ENCODE results near the gene ERF. TPM values are rescaled to one million over a fixed set of nuclear protein-coding genes. Genes with fewer than 3 reads are reported as not detected.

ERF gene
- total RNA-seq, 6 experiments from 2014 or later = 15.4 to 35.7 (median 30.5) TPM

GRCh38 chr19:42291435-42291810, 36.5 kb upstream of the ERF start:
- Histone ChIP-seq H3K27me3 (no peaks in the 10 kb centered on the region), H3K27ac (no peak overlapping the region), H3K9me3 (no peaks in the 10 kb centered on the region), H3K36me3 (peaks cover 0 to 67% (median 36%) of the 10 kb centered on the region in 4 donors), H3K4me1 (no peaks in the 10 kb centered on the region), H3K4me3 (no peak overlapping the region)
- DNase-seq (peak in 1 of 3 donors; percentile 39), ATAC-seq (no peak)
- TF ChIP-seq POLR2A (IDR thresholded peaks at IDR 0.05) (no peak), CTCF (IDR thresholded peaks at IDR 0.05) (no peak)
- 64% methylated on average over 6 of the region's 9 CpGs for WGBS (ENCODE audit: insufficient coverage, low coverage, low lambda C conversion rate, missing lambda C conversion rate)
- intact Hi-C loops (cut with DNase I) = loop anchor here in 1 of 2 donors (10.0 kb wide), 1 partner anchor 47 kb away; the partner anchor contains the start of gene GSK3A

DNA sequence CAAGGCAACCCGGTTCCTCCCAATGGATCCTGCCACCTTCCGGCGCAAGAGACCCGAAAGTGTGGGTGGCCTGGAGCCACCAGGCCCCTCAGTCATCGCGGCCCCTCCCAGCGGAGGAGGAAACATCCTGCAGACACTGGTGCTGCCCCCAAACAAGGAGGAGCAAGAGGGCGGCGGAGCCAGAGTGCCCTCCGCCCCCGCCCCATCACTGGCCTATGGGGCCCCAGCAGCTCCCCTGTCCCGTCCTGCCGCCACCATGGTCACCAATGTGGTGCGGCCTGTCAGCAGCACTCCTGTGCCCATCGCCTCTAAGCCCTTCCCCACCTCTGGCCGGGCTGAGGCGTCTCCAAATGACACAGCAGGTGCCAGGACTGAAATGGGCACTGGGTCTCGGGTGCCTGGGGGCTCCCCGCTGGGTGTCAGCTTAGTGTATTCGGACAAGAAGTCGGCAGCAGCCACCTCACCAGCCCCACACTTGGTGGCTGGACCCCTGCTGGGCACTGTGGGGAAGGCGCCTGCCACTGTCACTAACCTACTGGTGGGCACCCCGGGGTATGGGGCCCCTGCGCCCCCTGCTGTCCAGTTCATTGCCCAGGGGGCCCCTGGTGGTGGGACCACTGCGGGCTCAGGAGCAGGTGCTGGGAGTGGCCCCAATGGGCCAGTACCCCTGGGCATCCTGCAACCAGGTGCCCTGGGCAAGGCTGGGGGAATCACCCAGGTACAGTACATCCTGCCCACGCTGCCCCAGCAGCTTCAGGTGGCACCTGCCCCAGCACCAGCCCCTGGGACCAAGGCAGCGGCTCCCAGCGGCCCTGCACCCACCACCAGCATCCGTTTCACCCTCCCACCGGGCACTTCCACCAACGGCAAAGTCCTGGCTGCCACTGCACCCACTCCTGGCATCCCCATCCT, 35.9 kb upstream of the ERF start:
- no CpG with 5 or more reads among the region's 31 CpGs for WGBS (ENCODE audit: insufficient coverage, low coverage, low lambda C conversion rate, missing lambda C conversion rate)
- peaks cover 0 to 6% (median under 1%) of the 10 kb centered on the region in 4 donors for H3K4me1 ChIP-seq
- DNase-seq = peak; percentile 32 to 56 (median 47)

DNA sequence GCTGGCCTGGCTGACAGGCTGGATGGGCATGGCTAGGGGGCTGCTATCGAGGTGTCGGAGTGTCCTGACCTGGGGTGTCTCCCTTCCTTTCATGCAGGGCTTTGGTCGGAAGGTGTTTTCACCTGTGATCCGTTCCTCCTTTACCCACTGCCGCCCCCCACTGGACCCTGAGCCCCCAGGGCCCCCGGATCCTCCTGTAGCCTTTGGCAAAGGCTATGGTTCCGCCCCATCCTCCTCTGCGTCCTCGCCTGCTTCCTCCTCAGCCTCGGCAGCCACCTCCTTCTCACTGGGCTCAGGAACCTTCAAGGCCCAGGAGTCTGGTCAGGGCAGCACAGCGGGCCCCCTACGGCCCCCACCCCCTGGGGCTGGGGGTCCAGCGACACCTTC, 35.2 kb upstream of the ERF start:
- no peak overlapping the region for H3K4me3 ChIP-seq
- DNase-seq (peak in 1 of 3 donors; percentile 47), ATAC-seq (no peak)
- H3K4me1 ChIP-seq = peaks cover 0 to 12% (median 4%) of the 10 kb centered on the region in 4 donors
- intact Hi-C loops (cut with DNase I) = loop anchor here in 1 of 2 donors (10.0 kb wide), 1 partner anchor 45 kb away; the partner anchor contains the start of gene GSK3A
- 85% methylated on average over 4 of the region's 13 CpGs for WGBS (ENCODE audit: insufficient coverage, low coverage, low lambda C conversion rate, missing lambda C conversion rate)
- no peak for TF ChIP-seq CTCF (IDR thresholded peaks at IDR 0.05)
- no peak for TF ChIP-seq POLR2A (IDR thresholded peaks at IDR 0.05)
- peaks cover 0 to 67% (median 36%) of the 10 kb centered on the region in 4 donors for H3K36me3 ChIP-seq
- no peaks in the 10 kb centered on the region for H3K9me3 ChIP-seq
- no peaks in the 10 kb centered on the region for H3K27me3 ChIP-seq
- H3K27ac ChIP-seq = no peak overlapping the region

More for the DNA sequence above, 35.9 kb upstream of the ERF start:
- H3K36me3 ChIP-seq = peaks cover 0 to 67% (median 36%) of the 10 kb centered on the region in 4 donors
- no peak overlapping the region for H3K27ac ChIP-seq
- TF ChIP-seq POLR2A (IDR thresholded peaks at IDR 0.05) (no peak), CTCF (IDR thresholded peaks at IDR 0.05) (peak; percentile 19 to 24 (median 21))
- no peaks in the 10 kb centered on the region for H3K27me3 ChIP-seq
- H3K9me3 ChIP-seq = no peaks in the 10 kb centered on the region
- H3K4me3 ChIP-seq = no peak overlapping the region
- ATAC-seq = peak in 2 of 4 donors; percentile 3 to 7
- intact Hi-C loops (cut with DNase I) = loop anchor here in 1 of 2 donors (10.0 kb wide), 1 partner anchor 46 kb away; the partner anchor contains the start of gene GSK3A

DNA sequence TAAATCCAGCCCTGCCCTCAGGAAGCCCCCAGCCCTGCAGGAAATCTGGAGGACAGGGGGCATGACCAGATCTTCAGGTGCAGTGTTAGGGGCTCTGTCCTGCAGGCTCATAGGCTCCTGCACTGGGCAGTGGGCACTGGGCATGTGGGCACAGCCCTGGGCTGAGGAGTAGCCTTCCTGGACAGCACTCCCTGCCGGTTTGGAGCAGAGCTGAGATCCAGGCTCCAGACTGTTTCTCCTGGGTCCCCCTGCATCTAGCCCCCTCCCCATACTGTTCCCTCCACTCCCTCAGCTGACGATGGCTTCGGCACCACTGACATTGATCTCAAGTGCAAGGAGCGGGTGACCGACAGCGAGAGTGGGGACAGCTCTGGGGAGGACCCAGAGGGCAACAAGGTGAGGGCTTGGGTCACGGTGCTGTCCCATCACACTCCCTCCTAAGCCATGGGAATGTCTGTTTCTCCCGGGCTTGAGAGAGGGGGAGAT, 34.7 kb upstream of the ERF start:
- Histone ChIP-seq H3K4me3 (no peak overlapping the region), H3K36me3 (peaks cover 0 to 65% (median 36%) of the 10 kb centered on the region in 4 donors), H3K4me1 (peaks cover 0 to 17% (median 7%) of the 10 kb centered on the region in 4 donors), H3K27ac (no peak overlapping the region), H3K9me3 (no peaks in the 10 kb centered on the region), H3K27me3 (no peaks in the 10 kb centered on the region)
- 100% methylated on average over 1 of the region's 8 CpGs for WGBS (ENCODE audit: insufficient coverage, low coverage, low lambda C conversion rate, missing lambda C conversion rate)
- ATAC-seq = no peak
- intact Hi-C loops (cut with DNase I) = loop anchor here (5.0 to 10.0 kb wide), 2 partner anchors 37 to 45 kb away; partner anchors contain the start of gene GSK3A (in 1 of the 2)
- peak in 1 of 3 donors; percentile 42 for DNase-seq
- no peak for TF ChIP-seq POLR2A (IDR thresholded peaks at IDR 0.05)
- TF ChIP-seq CTCF (IDR thresholded peaks at IDR 0.05) = no peak

Data from right lobe of liver (tissue), 6 donors.